ENCODE data around the gene IKZF2.

The IKZF2 gene

DNA sequence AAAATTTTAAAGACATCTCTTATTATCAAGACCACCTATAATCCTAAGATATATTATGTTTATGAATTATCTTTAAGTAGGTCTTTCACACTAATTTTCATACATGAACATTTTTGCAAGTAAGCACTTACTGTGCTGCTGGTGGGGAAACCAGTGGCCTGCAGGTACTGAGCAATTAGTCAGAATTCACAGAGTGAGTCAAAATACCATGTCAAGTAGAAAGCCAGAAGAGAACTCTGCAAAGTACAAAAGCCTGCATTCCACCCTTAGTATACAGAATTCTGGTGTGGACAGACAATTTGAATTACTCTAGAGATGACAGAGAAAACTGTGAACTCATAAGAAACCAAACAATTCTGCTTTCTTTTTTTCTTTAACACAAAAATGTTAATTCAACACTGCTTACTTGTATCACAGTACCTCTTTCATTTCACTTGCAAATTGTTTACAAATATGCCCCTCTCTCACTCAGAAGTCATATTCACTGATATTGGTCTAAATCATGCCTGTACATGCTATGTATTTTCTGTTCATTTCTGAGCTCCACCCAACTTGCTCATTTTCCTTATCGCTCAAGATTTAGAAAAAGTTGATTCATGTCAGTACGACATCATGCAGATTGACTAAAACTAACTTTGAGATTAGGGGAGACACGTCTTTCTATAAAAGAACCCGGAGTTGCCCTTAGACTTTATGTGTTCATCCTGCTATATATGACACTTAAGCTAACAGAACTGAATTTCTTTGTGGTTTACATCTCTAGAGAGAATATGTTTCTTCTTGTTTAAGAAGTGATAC, 182.9 kb downstream of the IKZF2 start:
- ChIA-PET CTCF (interaction anchor here (0.6 kb wide), 1 partner anchor 32 kb away, joined by 3 read pairs; no protein-coding TSS in a partner anchor), POLR2A (ENCODE audit: low non-redundant PET) (no interaction called here)
- peak; percentile 24 for DNase-seq (ENCODE audit: low spot score)
- no peak overlapping the region for H3K27ac ChIP-seq
- TF ChIP-seq, protein P1, sequence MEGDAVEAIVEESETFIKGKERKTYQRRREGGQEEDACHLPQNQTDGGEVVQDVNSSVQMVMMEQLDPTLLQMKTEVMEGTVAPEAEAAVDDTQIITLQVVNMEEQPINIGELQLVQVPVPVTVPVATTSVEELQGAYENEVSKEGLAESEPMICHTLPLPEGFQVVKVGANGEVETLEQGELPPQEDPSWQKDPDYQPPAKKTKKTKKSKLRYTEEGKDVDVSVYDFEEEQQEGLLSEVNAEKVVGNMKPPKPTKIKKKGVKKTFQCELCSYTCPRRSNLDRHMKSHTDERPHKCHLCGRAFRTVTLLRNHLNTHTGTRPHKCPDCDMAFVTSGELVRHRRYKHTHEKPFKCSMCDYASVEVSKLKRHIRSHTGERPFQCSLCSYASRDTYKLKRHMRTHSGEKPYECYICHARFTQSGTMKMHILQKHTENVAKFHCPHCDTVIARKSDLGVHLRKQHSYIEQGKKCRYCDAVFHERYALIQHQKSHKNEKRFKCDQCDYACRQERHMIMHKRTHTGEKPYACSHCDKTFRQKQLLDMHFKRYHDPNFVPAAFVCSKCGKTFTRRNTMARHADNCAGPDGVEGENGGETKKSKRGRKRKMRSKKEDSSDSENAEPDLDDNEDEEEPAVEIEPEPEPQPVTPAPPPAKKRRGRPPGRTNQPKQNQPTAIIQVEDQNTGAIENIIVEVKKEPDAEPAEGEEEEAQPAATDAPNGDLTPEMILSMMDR (conservative IDR thresholded peaks at IDR 0.05; ENCODE audit: low read depth) = no peak

DNA sequence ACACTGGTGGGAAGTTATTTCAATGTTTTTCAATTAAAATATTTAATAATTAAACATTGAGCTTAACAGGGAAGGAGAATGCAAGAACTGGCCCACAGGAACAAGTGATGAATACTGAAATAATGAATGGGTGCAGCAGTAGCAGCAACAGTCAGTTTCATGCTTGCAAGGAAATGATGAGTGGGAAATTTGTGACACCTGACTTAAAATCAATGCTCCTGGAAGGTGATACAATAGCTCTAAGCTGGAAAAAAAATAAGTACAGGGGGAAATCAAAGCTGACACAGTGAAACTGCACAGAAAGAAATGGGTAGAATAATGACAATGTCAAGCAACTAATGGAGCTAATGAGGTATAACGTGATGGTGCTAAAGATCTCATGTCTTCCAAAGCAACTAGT, 184.5 kb downstream of the IKZF2 start:
- POLR2A ChIA-PET (ENCODE audit: low non-redundant PET) = no interaction called here
- H3K27ac ChIP-seq = no peak overlapping the region
- CTCF ChIA-PET = interaction anchor here (0.7 kb wide), 1 partner anchor 186 kb away, joined by 5 read pairs; no protein-coding TSS in a partner anchor
- DNase-seq (ENCODE audit: low spot score) = no peak
- TF ChIP-seq, protein P1 (conservative IDR thresholded peaks at IDR 0.05; ENCODE audit: low read depth) = no peak

DNA sequence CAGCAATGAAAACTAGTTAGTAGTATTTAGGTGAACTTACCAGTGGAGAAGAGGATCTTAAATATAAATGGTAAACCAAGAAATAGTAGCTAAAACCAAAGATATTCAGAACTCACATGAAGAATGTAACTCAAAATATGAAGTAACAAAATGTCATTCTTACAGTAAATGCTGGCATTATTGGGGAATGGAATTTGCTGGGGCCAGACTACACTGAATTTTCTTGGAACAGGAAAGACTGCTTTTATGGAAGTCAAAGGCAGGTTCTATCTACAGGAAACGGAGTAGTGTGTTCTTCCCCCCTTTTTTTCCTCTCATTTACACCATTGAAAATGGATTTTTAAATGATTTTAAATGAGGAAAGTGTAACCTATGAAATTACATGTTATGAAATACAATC, 188.7 kb downstream of the IKZF2 start:
- no peak overlapping the region for H3K27ac ChIP-seq
- no peak for DNase-seq (ENCODE audit: low spot score)
- TF ChIP-seq, protein P1 (conservative IDR thresholded peaks at IDR 0.05; ENCODE audit: low read depth) = no peak
- ChIA-PET POLR2A (ENCODE audit: low non-redundant PET) (no interaction called here), CTCF (no interaction called here)

DNA sequence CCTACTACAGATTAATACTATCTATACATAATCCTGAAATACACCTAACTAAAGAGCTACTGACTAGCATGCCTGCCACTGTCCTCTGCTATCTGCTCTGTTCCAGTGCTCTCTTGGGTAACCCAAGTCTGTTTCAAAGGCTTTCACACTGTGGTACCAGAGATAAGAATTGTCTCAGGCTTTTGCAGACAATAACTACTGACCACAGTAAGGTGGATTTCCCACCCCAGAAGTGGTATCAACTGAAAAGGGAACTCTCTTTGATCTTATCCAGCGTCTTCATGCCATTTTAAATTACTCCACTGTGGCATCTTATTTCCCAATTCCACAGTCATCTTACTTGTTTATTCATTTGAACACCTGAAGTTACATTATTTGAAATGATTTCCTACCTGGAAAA, 190.2 kb downstream of the IKZF2 start:
- DNase-seq (ENCODE audit: low spot score) = no peak
- ChIA-PET POLR2A (ENCODE audit: low non-redundant PET) (no interaction called here), CTCF (no interaction called here)
- TF ChIP-seq, protein P1 (conservative IDR thresholded peaks at IDR 0.05; ENCODE audit: low read depth) = no peak
- H3K27ac ChIP-seq = no peak overlapping the region

DNA sequence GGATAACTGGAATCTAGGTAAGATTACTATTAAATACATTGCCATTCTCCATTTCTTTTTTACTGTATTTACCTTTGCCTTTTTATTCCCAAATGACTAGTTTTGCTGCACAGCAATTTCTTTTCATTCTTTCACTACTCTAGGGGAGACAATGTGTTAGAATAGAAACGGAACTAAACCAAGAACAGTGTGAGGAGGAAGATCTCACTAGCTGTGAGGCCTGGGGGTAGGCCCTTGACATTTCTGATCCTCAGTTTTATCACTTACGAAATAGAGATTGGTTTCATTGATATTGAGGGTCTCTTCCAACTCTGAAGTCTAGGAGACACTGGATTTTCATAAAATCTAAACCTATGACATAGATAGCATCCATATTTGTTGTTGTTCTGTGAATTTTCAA, 191.1 kb downstream of the IKZF2 start:
- no peak overlapping the region for H3K27ac ChIP-seq
- no peak for DNase-seq (ENCODE audit: low spot score)
- CTCF ChIA-PET = no interaction called here
- POLR2A ChIA-PET (ENCODE audit: low non-redundant PET) = no interaction called here
- TF ChIP-seq, protein P1 (conservative IDR thresholded peaks at IDR 0.05; ENCODE audit: low read depth) = no peak

DNA sequence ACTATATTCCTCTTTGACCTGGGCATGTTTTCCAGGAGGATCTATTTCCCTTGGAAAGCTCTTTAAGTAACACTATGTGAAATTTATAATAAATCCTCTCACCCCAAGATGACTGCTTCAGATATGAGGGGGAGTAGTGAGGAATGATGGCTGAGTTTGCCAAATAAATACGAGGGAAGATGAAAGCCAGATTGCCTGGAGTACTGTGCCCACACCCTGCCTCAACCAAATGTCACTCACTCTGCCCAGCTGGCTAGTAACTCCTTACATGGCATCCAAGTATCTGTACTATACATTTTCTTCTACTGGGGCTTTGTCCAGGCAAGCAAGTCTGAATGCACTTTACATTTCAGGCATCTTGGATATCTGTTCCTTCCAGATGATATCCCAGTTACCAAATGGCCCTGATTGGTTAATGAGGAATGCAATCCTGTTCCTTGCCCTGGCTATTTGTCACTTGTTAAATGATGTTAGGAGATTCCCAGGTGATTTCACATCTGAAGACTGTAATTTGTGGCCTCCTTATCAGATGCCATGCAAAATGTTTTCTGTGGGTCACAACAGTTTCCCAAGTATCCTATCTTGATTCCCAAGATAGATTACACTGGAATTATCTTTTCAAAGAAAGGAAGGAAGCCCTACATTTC, 191.8 kb downstream of the IKZF2 start:
- TF ChIP-seq, protein P1 (conservative IDR thresholded peaks at IDR 0.05; ENCODE audit: low read depth) = no peak
- ChIA-PET CTCF (interaction anchor here (0.6 kb wide), 1 partner anchor 121 kb away, joined by 7 read pairs; no protein-coding TSS in a partner anchor), POLR2A (ENCODE audit: low non-redundant PET) (no interaction called here)
- DNase-seq (ENCODE audit: low spot score) = no peak
- no peak overlapping the region for H3K27ac ChIP-seq
